ENCODE data around the gene DDX6.
"Not testable (repeated sequence)": the region's sequence is repeated elsewhere in the genome, so short reads cannot be mapped to it uniquely, and the experiment has no call there.

GRCh38 chr11:118717221-118717620, 73.7 kb downstream of the DDX6 start:
- TF ChIP-seq CTCF (IDR thresholded peaks at IDR 0.05; ENCODE audit: poor library complexity, severe bottlenecking); EP300 (conservative IDR thresholded peaks at IDR 0.05; ENCODE audit: poor library complexity, severe bottlenecking); REST (IDR thresholded peaks at IDR 0.05; ENCODE audit: borderline replicate concordance); EZH2 (IDR thresholded peaks at IDR 0.05; ENCODE audit: borderline replicate concordance, insufficient read depth, low read length, poor library complexity, severe bottlenecking): not testable (repeated sequence)

Measured in neural cell (in vitro differentiated cells).